SKM-1 treated with dmso at 0.1 percent for 144 hours (cell line): ENCODE results near the gene RSF1.

Source experiments
- DNase-seq: peaks from one replicate; lab custom pipeline; 2025; ENCODE audit not compliant: unreplicated experiment; lab: John Stamatoyannopoulos, UW

The RSF1 gene

GRCh38 chr11:77750394-77751156, 69.9 kb downstream of the RSF1 start:
- no peak for DNase-seq

DNA sequence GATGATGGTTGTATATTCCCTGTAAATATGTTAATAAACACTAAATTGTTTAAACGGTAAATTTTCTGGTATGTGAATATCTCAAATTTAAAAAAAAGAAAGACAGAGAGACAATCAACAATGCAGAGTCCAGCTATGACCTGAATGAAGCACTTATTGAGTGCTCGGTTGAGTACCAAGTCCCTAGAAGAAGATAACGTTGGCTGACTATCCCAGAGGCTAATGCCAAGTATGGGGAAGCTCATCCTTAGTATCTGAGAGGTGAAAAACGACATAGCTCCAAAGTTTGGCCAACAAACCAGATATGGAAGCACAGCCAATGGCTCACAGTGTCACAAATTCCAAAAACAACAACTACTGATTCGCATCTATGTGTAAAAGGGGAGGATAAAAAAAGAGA, 71.3 kb downstream of the RSF1 start:
- no peak for DNase-seq

DNA sequence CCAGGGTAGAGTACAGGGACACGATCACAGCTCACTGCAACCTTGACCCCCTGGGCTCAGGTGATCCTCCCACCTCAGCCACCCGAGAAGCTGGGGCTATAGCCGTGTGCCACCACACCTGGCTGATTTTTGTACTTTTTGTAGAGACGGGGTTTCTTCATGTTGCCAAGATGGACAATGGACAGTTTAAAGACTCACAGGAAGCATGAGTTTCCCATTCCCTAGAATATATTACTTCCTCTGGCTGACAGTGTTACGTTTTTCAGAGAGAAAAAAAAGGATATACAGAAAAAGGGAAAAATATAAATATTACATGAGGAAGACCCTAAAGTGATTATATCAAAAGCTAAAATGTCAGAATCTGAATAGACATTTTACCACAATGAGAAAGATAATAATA, 72.3 kb downstream of the RSF1 start:
- DNase-seq = no peak

- no peak for DNase-seq
Measured at GRCh38 chr11:77747381-77747969, 73.0 kb downstream of the RSF1 start.

GRCh38 chr11:77736473-77736872, 84.0 kb downstream of the RSF1 start:
- DNase-seq = no peak

DNA sequence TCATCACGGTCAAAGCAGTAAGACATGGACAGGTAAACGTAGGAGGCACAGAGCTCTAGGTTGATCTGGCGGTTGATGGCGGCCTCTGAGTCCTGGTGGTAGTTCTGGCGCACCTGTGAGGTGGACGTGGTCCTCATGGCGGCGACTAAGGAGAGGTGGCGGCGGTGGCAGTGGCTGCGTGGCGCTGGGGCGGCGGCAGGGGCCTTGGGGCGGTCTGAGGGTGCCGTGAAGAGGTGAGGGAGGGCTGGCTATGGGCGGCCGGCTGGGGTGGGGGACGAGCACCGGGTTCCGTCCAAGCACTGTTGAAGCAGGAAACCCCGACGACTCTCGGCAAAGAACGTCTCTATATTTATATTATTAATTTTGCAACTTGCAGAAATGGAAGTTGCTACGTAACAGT, 85.6 kb downstream of the RSF1 start:
- DNase-seq = no peak

- no peak for DNase-seq
Measured at GRCh38 chr11:77732143-77732542, 88.4 kb downstream of the RSF1 start.

- no peak for DNase-seq
Measured at GRCh38 chr11:77730789-77731188, 89.7 kb downstream of the RSF1 start.

DNA sequence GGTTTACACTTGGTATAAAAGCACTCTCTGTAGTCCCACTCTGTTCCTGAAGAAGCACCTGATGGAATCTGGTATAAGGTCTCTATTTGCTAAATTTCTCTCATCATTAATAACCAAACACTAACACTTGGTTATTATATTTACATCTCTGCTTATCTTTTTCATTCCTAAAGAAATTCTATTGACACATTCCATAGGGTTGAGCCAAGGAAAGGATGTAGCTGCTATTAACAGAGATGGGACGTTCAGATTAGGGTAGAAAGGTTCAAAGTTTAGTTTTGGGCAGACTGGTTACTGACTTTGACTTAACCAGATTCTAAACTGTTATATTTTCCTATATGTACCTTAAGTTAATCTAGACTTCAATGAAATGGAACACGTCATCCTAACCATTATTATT, 91.5 kb downstream of the RSF1 start:
- DNase-seq = no peak

GRCh38 chr11:77728203-77728786, 92.2 kb downstream of the RSF1 start:
- DNase-seq = no peak

GRCh38 chr11:77726524-77726923, 94.0 kb downstream of the RSF1 start:
- no peak for DNase-seq

GRCh38 chr11:77725433-77725832, 95.1 kb downstream of the RSF1 start:
- DNase-seq = no peak

- no peak for DNase-seq
Measured at GRCh38 chr11:77724636-77725035, 95.9 kb downstream of the RSF1 start.

- DNase-seq = no peak
Measured at GRCh38 chr11:77723024-77723423, 97.5 kb downstream of the RSF1 start.

GRCh38 chr11:77710358-77710757, 110.2 kb downstream of the RSF1 start:
- DNase-seq = no peak

GRCh38 chr11:77705876-77706579, 114.5 kb downstream of the RSF1 start:
- no peak for DNase-seq

DNA sequence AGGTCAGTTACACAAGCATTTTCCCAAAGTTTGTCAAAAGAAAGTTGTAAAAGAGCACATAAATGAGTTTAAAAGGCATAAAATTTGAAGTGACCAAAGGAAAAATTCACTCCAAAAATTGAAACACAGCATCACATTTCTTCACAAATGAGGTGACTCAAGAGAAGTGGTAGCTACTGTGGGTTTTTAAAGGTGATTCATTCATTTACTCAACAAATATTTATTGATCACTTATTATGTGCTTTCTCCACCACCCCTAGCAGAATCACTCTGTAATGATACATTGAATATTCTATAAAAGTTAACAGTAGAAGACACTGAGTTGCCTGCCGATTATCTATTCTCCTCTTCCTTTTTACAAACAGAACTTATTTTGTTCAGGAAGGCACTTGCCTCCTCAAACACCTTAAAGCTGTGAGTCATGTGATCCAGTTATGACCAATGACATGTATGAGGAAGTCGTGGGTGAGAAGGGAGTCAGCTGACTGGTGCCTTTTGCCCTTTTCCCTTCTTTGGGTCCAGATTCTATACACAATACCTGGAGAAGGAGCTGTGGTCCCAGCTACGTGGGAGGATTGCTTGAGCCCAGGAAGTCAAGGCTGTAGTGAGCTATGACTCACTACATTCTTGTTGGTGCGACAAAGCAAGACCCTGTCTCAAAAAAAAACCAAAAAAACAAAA, 115.2 kb downstream of the RSF1 start:
- DNase-seq = peak; percentile 10

DNA sequence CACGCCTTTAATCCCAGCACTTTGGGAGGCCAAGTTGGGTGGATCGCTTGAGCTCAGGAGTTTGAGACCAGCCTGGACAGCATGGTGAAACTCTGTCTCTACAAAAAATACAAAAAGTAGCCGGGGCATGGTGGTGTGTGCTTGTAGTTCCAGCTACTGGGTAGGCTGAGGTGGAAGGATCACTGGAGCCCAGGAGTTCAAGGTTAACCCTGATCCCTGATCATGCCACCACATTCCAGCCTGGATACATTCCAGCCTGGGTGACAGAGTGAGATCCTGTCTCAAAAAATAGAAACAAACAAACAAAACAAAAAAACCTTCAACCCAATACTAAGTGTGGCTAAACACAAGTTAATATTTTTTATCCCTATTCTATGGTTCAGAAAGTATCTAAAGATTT, 116.5 kb downstream of the RSF1 start:
- DNase-seq = no peak

DNA sequence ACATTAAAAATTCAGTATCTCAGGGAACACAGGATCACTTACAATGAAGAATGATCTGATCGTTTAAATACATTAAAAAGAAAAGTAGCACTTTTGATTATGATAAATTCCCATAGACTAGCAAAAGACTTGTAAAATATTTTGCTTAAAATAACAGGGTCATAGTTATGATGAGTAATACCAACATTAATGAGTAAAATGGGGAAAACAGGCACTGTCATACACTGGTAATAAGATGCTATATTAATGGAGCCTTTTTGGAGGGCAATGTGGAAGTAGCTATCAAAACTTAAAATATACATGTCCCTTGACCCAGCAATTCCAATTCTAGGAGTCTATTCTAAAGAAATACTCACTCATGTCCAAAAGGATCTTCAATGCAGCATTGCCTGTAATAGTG, 121.1 kb downstream of the RSF1 start:
- DNase-seq = no peak

DNA sequence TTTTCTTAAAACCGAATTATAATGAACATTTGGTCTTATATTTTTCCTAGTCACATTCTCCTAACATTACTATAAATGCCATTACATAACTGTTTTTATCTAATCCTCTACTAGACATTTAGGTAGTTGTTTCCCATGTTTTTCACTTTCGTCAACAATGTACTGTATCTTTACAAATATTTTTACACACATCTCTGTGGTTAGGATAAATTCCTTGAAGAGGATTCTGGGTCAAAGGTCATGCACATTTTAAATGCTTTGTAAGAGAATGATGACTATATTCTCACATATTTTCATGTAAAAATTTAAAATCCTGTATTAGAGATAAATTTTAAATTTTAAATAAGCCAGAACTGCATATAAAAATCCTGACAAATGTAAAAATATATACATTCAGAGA, 121.6 kb downstream of the RSF1 start:
- DNase-seq = no peak

DNA sequence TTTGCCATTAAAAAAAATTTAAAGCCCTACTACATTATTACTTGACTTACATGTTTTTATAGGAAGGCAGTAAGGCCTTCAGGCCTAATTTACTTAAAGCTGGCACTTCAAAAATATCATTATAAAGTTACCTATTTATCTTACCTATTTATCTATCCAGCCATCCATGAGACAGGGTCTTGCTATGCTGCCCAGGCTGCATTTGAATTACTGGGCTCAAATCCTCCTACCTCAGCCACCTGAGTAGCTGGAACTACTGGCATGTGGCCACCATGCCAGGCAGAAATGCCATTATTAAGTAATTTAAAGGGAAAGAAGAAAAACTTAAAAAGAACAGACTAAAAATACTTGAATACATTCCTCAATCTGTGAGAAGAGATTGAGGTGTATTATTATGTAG, 122.7 kb downstream of the RSF1 start:
- no peak for DNase-seq
